GM12873 (cell line): ENCODE data around the gene PTPMT1.

ENCODE experiments used
- TF ChIP-seq, protein P1 (sequence below): IDR thresholded peaks from 2 replicates; pipeline ENCODE4 v1.5.1; 2012; ENCODE audit warnings: low read depth, mild to moderate bottlenecking, moderate library complexity, low read length, control low read depth; ENCODE audit not compliant: insufficient read depth; ENCODE audit errors: missing control alignments

Gene PTPMT1

DNA sequence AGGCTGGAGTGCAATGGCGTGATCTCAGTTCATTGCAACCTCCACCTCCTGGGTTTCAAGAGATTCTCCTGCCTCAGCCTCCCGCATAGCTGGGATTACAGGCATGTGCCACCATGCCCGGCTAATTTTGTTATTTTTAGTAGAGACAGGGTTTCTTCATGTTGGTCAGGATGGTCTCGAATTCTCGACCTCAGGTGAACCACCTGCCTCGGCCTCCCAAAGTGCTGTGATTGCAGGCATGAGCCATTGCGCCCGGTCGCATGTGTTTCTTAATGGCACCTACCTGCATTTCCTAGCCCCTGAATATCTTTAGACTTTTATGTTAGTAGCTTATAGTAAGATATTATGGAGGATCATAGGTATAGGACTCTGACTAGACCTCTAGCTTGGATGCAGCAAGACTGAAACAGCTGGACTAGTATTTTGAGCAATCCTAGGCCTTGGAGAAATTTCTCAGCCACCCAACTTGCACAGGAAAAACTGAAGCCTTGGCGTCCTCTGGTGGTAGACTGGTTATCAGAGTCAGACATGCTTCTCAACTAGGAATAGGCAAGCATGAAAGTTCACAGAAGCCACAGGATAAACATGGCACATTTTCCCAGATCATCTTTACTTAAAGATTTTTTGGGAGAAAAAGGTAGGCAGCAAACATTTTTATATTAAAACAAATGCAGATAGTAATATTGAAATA is 51.5 kb downstream of the PTPMT1 start:
- TF ChIP-seq, protein P1, sequence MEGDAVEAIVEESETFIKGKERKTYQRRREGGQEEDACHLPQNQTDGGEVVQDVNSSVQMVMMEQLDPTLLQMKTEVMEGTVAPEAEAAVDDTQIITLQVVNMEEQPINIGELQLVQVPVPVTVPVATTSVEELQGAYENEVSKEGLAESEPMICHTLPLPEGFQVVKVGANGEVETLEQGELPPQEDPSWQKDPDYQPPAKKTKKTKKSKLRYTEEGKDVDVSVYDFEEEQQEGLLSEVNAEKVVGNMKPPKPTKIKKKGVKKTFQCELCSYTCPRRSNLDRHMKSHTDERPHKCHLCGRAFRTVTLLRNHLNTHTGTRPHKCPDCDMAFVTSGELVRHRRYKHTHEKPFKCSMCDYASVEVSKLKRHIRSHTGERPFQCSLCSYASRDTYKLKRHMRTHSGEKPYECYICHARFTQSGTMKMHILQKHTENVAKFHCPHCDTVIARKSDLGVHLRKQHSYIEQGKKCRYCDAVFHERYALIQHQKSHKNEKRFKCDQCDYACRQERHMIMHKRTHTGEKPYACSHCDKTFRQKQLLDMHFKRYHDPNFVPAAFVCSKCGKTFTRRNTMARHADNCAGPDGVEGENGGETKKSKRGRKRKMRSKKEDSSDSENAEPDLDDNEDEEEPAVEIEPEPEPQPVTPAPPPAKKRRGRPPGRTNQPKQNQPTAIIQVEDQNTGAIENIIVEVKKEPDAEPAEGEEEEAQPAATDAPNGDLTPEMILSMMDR = peak; percentile 77

DNA sequence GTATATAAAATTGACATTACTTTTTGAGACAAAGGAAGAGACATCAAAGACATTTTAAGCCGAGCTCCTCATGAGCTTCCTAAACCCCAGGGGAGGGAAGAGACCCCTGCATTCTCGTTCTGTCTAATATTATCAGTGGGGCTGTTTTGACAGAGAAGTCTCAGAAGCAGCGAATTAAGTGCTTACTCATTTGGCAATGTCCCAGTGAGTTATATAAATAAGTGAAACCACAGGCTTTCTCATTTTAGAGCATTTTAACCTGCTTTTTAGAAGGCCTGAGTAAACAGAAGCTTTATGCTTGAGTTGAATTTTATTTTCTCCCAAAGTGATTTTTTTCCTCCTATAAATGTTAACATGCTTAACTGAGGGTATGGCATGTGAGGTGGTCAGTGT is 52.0 kb downstream of the PTPMT1 start:
- TF ChIP-seq, protein P1 = no peak

DNA sequence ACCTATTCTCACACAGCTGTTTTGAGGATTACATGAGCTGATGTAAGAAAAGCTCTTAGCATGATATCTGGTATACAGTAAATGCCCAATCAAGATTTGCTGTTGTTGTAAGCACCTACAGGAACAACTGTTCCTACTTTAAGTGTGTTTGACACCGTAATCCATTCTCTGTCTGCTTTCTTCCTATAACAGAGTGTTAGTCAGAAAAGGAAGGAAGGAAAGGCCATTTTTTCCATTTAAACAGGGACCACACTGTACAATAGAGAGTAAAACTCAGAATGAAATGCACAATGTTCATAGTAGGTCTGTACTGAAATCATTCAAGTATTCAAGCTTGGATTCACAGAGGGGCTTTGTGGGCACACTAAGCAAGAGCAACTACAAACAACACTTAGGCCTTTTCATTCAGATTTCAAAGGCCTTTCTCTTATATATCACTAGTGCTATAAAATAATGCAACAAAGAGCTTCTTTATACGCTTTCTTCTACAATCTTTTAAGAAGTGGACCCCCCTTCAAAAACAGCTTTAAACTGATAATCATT is 55.5 kb downstream of the PTPMT1 start:
- TF ChIP-seq, protein P1 = no peak
